Measurements from ENCODE around the gene WDR90.

DNA sequence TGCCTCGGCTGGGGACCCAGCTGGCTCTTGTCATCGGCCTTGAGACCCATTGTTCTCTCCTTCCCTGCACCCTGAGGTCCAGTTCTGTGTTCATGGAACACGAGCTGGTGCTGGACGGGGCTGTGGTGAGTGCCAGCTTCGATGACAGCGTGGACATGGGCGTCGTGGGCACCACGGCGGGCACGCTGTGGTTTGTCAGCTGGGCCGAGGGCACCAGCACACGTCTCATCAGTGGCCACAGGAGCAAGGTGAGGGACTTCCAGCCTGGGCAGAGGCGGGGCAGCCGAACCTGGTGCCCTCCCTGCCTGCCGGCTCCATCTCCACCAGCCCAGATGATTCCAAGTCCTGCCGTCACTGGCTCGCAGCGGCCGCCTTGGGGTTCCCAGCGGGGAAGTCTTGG is 13.4 kb downstream of the WDR90 start:
- no peak for TF ChIP-seq GATA2 (IDR thresholded peaks at IDR 0.05; ENCODE audit: low read depth, low read length)
- TF ChIP-seq GATA3 (IDR thresholded peaks at IDR 0.05; ENCODE audit: low read depth, low read length) = no peak

All from SH-SY5Y (cell line).